Measurements from ENCODE around the gene STRA8. TPM values are rescaled to one million over a fixed set of nuclear protein-coding genes. Genes with fewer than 3 reads are reported as not detected.
"Not testable (repeated sequence)": the region's sequence is repeated elsewhere in the genome, so short reads cannot be mapped to it uniquely, and the experiment has no call there.

STRA8 gene
- total and polyA plus RNA-seq, 12 donors: not detected

GRCh38 chr7:135209225-135209834 is 24.3 kb upstream of the STRA8 start:
- peaks cover 0 to 21% of the 10 kb centered on the region in 2 donors for H3K4me1 ChIP-seq (replicated peaks in 1 of 2)
- WGBS, 4 donors: 77 to 92% (median 89%) methylated on average over 7 of the region's 7 CpGs
- no peaks in the 10 kb centered on the region for H3K9me3 ChIP-seq (replicated peaks in 1 of 3)
- intact Hi-C loops (cut with DNase I): no loop called here
- no peak for DNase-seq
- no peak for TF ChIP-seq POLR2A (IDR thresholded peaks at IDR 0.05)
- TF ChIP-seq, protein P1, sequence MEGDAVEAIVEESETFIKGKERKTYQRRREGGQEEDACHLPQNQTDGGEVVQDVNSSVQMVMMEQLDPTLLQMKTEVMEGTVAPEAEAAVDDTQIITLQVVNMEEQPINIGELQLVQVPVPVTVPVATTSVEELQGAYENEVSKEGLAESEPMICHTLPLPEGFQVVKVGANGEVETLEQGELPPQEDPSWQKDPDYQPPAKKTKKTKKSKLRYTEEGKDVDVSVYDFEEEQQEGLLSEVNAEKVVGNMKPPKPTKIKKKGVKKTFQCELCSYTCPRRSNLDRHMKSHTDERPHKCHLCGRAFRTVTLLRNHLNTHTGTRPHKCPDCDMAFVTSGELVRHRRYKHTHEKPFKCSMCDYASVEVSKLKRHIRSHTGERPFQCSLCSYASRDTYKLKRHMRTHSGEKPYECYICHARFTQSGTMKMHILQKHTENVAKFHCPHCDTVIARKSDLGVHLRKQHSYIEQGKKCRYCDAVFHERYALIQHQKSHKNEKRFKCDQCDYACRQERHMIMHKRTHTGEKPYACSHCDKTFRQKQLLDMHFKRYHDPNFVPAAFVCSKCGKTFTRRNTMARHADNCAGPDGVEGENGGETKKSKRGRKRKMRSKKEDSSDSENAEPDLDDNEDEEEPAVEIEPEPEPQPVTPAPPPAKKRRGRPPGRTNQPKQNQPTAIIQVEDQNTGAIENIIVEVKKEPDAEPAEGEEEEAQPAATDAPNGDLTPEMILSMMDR (IDR thresholded peaks at IDR 0.05): no peak
- H3K4me3 ChIP-seq: no peak overlapping the region
- peaks cover 0 to 16% of the 10 kb centered on the region in 2 donors for H3K36me3 ChIP-seq (replicated peaks in 1 of 2)
- no peaks in the 10 kb centered on the region for H3K27me3 ChIP-seq
- peak overlapping the region in 1 of 5 donors; percentile 53 for H3K27ac ChIP-seq

DNA sequence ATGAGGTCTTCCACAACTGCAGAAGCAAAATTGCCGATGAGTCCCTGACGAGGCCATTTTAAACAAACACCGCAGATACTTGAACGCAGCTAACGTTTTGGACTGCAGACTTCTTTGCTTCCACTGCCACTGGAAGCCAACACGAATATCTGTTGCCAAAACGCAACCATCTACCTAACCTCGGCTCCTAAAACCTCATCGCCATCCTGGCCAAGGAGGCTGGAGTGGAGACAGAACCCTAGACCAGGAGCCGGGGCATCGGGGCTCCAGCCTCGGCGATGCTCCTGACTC is 22.8 kb upstream of the STRA8 start:
- WGBS, 4 donors: 0 to 6% (median 2%) methylated on average over 9 to 13 of the region's 13 CpGs
- DNase-seq: peak in 3 of 7 donors; percentile 29 to 65 (median 43)
- intact Hi-C loops (cut with DNase I): no loop called here

DNA sequence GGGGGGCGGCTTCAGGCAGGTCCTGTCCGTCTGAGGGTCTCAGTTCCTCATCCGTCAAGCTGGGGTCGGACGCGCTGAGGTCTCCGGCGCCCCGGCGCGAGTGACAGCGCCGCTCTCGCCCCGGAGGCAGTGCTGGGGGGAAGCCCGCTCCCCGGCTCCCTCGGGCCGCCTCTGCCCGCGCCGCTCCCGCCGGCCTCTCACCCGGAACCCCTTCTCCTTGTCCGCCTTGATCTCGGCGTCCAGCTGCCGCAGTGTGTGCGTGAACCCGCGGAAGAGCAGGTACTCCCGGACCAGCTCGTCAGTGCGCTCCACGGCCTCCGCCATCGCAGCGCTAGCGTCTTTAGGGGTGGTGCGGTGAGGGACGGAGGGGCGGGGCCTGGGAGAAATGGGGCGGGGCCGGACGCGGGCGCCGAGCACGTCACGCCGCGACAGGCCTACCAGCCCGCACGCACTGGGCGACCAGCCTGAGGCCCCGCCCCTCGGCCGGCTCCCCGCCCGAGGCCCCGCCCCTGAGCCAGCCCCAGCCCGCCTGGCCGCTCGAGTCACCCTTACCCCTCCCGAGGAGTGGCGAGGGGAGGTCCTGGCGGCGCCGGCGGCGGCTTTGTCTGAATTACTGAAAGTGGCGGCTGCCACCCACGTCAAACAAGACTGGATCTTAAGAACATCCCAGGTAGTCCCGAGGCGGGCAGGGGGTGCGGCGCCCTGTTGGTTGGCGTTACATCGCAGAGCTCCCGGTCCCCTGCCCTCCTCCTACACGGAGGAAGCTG is 22.3 kb upstream of the STRA8 start, which contains the start of gene WDR91:
WDR91 (minus strand) TSS at position 348 of the 767 bp plus-strand sequence; CDS start at position 324, 24 bp downstream.
- intact Hi-C loops (cut with DNase I): no loop called here
- Histone ChIP-seq H3K4me1 (replicated peaks in 1 of 2) (peaks cover 0 to 21% of the 10 kb centered on the region in 2 donors), H3K9me3 (replicated peaks in 1 of 3) (no peaks in the 10 kb centered on the region), H3K27ac (peak within 1 kb of the TSS; percentile 42 to 91 (median 87)), H3K36me3 (replicated peaks in 1 of 2) (peaks cover 0 to 5% of the 10 kb centered on the region in 2 donors), H3K4me3 (peak within 1 kb of the TSS; percentile 9 to 89 (median 75)), H3K27me3 (no peaks in the 10 kb centered on the region)
- peak; percentile 21 to 89 for TF ChIP-seq POLR2A (IDR thresholded peaks at IDR 0.05)
- TF ChIP-seq, protein P1 (IDR thresholded peaks at IDR 0.05): no peak
- DNase-seq: peak; percentile 94 to 98 (median 96)
- 0 to 1% (median 0%) methylated on average over 12 to 82 of the region's 82 CpGs for WGBS, 4 donors

More for the DNA sequence above, 22.8 kb upstream of the STRA8 start:
- no peaks in the 10 kb centered on the region for H3K27me3 ChIP-seq
- H3K4me3 ChIP-seq: peak overlapping the region; percentile 9 to 89 (median 75)
- peaks cover 0 to 5% of the 10 kb centered on the region in 2 donors for H3K36me3 ChIP-seq (replicated peaks in 1 of 2)
- TF ChIP-seq, protein P1 (IDR thresholded peaks at IDR 0.05): no peak
- TF ChIP-seq POLR2A (IDR thresholded peaks at IDR 0.05): no peak
- H3K27ac ChIP-seq: peak overlapping the region; percentile 42 to 91 (median 87)
- peaks cover 0 to 21% of the 10 kb centered on the region in 2 donors for H3K4me1 ChIP-seq (replicated peaks in 1 of 2)
- H3K9me3 ChIP-seq (replicated peaks in 1 of 3): no peaks in the 10 kb centered on the region

DNA sequence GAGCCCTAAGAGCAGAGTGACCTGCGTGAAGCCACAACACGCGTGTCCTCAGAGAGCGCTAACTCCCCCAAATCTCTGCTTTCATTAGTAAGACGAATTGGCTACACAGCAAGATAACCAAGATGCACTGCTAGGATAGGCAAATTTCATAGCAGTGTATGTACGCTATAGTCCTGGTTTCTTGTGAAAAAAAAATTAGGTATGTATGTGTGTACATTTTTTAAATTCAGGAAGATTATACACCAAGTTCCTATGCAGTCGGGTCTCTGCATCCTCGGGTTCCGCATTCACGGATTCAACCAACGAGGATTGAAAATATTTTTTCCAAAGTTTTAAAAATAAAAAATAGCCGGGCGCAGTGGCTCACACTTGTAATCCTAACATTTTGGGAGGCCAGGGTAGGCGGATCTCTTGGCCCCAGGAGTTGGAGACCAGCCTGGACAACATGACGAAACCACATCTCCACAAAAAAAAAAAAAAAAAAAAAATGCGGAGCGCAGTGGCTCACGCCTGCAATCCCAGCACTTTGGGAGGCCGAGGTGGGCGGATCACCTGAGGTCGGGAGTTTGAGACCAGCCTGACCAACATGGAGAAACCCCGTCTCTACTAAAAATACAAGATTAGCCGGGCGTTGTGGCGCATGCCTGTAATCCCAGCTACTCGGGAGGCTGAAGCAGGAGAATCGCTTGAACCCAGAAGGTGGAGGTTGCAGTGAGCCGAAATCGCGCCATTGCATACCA is 21.5 kb upstream of the STRA8 start:
- H3K27ac ChIP-seq: peak overlapping the region in 4 of 5 donors; percentile 83 to 91 (median 88)
- H3K9me3 ChIP-seq (replicated peaks in 1 of 3); H3K27me3 ChIP-seq; H3K36me3 ChIP-seq (replicated peaks in 1 of 2); intact Hi-C loops (cut with DNase I): not testable (repeated sequence)
- DNase-seq: peak in 3 of 7 donors; percentile 27 to 52 (median 51)
- TF ChIP-seq, protein P1 (IDR thresholded peaks at IDR 0.05): peak in 1 of 6 experiments; percentile 5
- peak overlapping the region in 3 of 4 donors; percentile 68 to 89 (median 82) for H3K4me3 ChIP-seq
- 49 to 55% (median 53%) methylated on average over 25 to 30 of the region's 30 CpGs for WGBS, 4 donors
- H3K4me1 ChIP-seq (replicated peaks in 1 of 2): peaks cover 0 to 21% of the 10 kb centered on the region in 2 donors
